ENCODE measurements around the gene CCDC177. TPM values are rescaled to one million over a fixed set of nuclear protein-coding genes. Genes with fewer than 3 reads are reported as not detected.

CCDC177 gene
- polyA plus RNA-seq, 1 donor from 2014 or later: 3.2 TPM

DNA sequence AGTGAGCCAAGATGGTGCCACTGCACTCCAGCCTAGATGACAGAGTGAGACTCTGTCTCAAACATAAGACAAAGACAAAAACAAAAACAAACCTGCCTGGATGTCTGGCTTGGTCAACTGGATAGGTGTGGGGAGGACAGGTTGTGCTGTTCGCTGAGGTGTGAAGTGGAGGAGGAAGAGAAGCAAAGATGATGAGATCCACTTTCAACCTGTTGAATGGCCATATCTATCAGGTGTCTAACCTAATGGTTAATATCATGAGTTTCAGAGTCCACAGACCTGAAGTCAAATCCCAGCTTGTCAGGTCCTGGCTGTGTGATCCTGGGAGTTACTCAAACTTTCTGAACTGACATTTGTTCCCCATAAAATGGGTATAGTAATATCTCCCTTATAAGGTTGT lies 9.7 kb upstream of the CCDC177 start:
- H3K79me2 ChIP-seq (replicated peaks; ENCODE audit: insufficient read depth, low read length): no peaks in the 10 kb centered on the region
- H3K27ac ChIP-seq (ENCODE audit: low read length): no peak overlapping the region
- no peaks in the 10 kb centered on the region for H3F3A ChIP-seq (ENCODE audit: insufficient read depth, low read length, poor library complexity, severe bottlenecking)
- H3K4me2 ChIP-seq (ENCODE audit: low read length): no peak overlapping the region
- no peaks in the 10 kb centered on the region for H3K27me3 ChIP-seq (ENCODE audit: insufficient read depth, low read depth, low read length)
- no peak overlapping the region for H3K4me3 ChIP-seq (ENCODE audit: low read length)
- H3K36me3 ChIP-seq (ENCODE audit: insufficient read depth, low read length): no peaks in the 10 kb centered on the region
- H4K20me1 ChIP-seq (ENCODE audit: insufficient read depth): no peaks in the 10 kb centered on the region
- no peak overlapping the region for H2AFZ ChIP-seq (ENCODE audit: low read depth, low read length)
- H3K9me3 ChIP-seq (ENCODE audit: low read length): no peaks in the 10 kb centered on the region
- no peaks in the 10 kb centered on the region for H3K9me2 ChIP-seq (ENCODE audit: insufficient read depth, low read length)
- TF ChIP-seq SMC3 (conservative IDR thresholded peaks at IDR 0.05; ENCODE audit: poor library complexity) (no peak), RAD21 (conservative IDR thresholded peaks at IDR 0.05) (no peak), POLR2AphosphoS5 (IDR thresholded peaks at IDR 0.05) (no peak), EP300 (conservative IDR thresholded peaks at IDR 0.05; ENCODE audit: poor library complexity, severe bottlenecking) (no peak), EZH2 (IDR thresholded peaks at IDR 0.05; ENCODE audit: borderline replicate concordance, insufficient read depth, low read length, poor library complexity, severe bottlenecking) (no peak), TAF1 (IDR thresholded peaks at IDR 0.05; ENCODE audit: low read depth) (no peak), MXI1 (conservative IDR thresholded peaks at IDR 0.05; ENCODE audit: poor library complexity, severe bottlenecking) (no peak)
- TF ChIP-seq, protein P1, sequence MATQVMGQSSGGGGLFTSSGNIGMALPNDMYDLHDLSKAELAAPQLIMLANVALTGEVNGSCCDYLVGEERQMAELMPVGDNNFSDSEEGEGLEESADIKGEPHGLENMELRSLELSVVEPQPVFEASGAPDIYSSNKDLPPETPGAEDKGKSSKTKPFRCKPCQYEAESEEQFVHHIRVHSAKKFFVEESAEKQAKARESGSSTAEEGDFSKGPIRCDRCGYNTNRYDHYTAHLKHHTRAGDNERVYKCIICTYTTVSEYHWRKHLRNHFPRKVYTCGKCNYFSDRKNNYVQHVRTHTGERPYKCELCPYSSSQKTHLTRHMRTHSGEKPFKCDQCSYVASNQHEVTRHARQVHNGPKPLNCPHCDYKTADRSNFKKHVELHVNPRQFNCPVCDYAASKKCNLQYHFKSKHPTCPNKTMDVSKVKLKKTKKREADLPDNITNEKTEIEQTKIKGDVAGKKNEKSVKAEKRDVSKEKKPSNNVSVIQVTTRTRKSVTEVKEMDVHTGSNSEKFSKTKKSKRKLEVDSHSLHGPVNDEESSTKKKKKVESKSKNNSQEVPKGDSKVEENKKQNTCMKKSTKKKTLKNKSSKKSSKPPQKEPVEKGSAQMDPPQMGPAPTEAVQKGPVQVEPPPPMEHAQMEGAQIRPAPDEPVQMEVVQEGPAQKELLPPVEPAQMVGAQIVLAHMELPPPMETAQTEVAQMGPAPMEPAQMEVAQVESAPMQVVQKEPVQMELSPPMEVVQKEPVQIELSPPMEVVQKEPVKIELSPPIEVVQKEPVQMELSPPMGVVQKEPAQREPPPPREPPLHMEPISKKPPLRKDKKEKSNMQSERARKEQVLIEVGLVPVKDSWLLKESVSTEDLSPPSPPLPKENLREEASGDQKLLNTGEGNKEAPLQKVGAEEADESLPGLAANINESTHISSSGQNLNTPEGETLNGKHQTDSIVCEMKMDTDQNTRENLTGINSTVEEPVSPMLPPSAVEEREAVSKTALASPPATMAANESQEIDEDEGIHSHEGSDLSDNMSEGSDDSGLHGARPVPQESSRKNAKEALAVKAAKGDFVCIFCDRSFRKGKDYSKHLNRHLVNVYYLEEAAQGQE (IDR thresholded peaks at IDR 0.05; ENCODE audit: borderline replicate concordance): no peak
- TF ChIP-seq, protein P2, sequence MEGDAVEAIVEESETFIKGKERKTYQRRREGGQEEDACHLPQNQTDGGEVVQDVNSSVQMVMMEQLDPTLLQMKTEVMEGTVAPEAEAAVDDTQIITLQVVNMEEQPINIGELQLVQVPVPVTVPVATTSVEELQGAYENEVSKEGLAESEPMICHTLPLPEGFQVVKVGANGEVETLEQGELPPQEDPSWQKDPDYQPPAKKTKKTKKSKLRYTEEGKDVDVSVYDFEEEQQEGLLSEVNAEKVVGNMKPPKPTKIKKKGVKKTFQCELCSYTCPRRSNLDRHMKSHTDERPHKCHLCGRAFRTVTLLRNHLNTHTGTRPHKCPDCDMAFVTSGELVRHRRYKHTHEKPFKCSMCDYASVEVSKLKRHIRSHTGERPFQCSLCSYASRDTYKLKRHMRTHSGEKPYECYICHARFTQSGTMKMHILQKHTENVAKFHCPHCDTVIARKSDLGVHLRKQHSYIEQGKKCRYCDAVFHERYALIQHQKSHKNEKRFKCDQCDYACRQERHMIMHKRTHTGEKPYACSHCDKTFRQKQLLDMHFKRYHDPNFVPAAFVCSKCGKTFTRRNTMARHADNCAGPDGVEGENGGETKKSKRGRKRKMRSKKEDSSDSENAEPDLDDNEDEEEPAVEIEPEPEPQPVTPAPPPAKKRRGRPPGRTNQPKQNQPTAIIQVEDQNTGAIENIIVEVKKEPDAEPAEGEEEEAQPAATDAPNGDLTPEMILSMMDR (IDR thresholded peaks at IDR 0.05; ENCODE audit: poor library complexity, severe bottlenecking): no peak
- H3K9ac ChIP-seq (ENCODE audit: low read length): no peak overlapping the region

DNA sequence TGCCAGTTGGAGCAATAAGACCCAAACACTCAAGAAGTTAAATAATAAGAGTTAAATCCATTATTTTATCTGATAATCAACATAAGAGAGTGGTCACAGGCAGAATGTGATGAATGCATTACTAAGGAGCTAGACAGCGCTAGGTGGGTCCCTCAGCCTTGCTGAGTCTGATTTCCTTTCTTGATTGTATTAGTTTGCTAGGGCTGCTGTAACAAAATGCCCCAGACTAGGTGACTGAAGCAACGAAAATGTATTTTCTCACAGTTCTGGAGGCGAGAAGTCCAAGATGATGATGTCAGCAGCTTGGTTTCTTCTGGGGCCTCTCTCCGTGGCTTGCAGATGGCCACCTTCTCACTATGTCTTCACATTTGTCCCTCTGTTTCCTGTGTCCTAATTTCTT lies 8.2 kb upstream of the CCDC177 start:
- TF ChIP-seq POLR2AphosphoS5 (IDR thresholded peaks at IDR 0.05): no peak
- TF ChIP-seq, protein P1 (IDR thresholded peaks at IDR 0.05; ENCODE audit: borderline replicate concordance): no peak
- TF ChIP-seq, protein P2 (IDR thresholded peaks at IDR 0.05; ENCODE audit: poor library complexity, severe bottlenecking): no peak
- no peak for TF ChIP-seq SMC3 (conservative IDR thresholded peaks at IDR 0.05; ENCODE audit: poor library complexity)
- no peak for TF ChIP-seq EP300 (conservative IDR thresholded peaks at IDR 0.05; ENCODE audit: poor library complexity, severe bottlenecking)
- no peak for TF ChIP-seq MXI1 (conservative IDR thresholded peaks at IDR 0.05; ENCODE audit: poor library complexity, severe bottlenecking)
- no peak for TF ChIP-seq RAD21 (conservative IDR thresholded peaks at IDR 0.05)
- no peak for TF ChIP-seq TAF1 (IDR thresholded peaks at IDR 0.05; ENCODE audit: low read depth)
- TF ChIP-seq EZH2 (IDR thresholded peaks at IDR 0.05; ENCODE audit: borderline replicate concordance, insufficient read depth, low read length, poor library complexity, severe bottlenecking): no peak
- Histone ChIP-seq H3K9me2 (ENCODE audit: insufficient read depth, low read length) (no peaks in the 10 kb centered on the region), H3K4me2 (ENCODE audit: low read length) (no peak overlapping the region), H4K20me1 (ENCODE audit: insufficient read depth) (no peaks in the 10 kb centered on the region), H3K27me3 (ENCODE audit: insufficient read depth, low read depth, low read length) (no peaks in the 10 kb centered on the region), H3K79me2 (replicated peaks; ENCODE audit: insufficient read depth, low read length) (no peaks in the 10 kb centered on the region), H2AFZ (ENCODE audit: low read depth, low read length) (no peak overlapping the region), H3K9ac (ENCODE audit: low read length) (no peak overlapping the region), H3K4me3 (ENCODE audit: low read length) (no peak overlapping the region), H3K36me3 (ENCODE audit: insufficient read depth, low read length) (no peaks in the 10 kb centered on the region), H3F3A (ENCODE audit: insufficient read depth, low read length, poor library complexity, severe bottlenecking) (no peaks in the 10 kb centered on the region), H3K27ac (ENCODE audit: low read length) (no peak overlapping the region), H3K9me3 (ENCODE audit: low read length) (no peaks in the 10 kb centered on the region)
